ENCODE results near the gene ADAMTSL3. TPM values are rescaled to one million over a fixed set of nuclear protein-coding genes. Genes with fewer than 3 reads are reported as not detected.

ADAMTSL3 gene
- total RNA-seq, 1 donor, result under 0.01 TPM

GRCh38 chr15:83794209-83794608 is 140.3 kb downstream of the ADAMTSL3 start:
- no peak overlapping the region for H3K4me3 ChIP-seq (ENCODE audit: low read depth, low read length)
- no peak for DNase-seq (ENCODE audit: low read depth)
- TF ChIP-seq, protein P1, sequence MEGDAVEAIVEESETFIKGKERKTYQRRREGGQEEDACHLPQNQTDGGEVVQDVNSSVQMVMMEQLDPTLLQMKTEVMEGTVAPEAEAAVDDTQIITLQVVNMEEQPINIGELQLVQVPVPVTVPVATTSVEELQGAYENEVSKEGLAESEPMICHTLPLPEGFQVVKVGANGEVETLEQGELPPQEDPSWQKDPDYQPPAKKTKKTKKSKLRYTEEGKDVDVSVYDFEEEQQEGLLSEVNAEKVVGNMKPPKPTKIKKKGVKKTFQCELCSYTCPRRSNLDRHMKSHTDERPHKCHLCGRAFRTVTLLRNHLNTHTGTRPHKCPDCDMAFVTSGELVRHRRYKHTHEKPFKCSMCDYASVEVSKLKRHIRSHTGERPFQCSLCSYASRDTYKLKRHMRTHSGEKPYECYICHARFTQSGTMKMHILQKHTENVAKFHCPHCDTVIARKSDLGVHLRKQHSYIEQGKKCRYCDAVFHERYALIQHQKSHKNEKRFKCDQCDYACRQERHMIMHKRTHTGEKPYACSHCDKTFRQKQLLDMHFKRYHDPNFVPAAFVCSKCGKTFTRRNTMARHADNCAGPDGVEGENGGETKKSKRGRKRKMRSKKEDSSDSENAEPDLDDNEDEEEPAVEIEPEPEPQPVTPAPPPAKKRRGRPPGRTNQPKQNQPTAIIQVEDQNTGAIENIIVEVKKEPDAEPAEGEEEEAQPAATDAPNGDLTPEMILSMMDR (IDR thresholded peaks at IDR 0.05; ENCODE audit: insufficient read depth, low read depth, low read length), result no peak

GRCh38 chr15:83809345-83809744 is 155.4 kb downstream of the ADAMTSL3 start:
- no peak overlapping the region for H3K4me3 ChIP-seq (ENCODE audit: low read depth, low read length)
- TF ChIP-seq, protein P1 (IDR thresholded peaks at IDR 0.05; ENCODE audit: insufficient read depth, low read depth, low read length), result no peak
- DNase-seq (ENCODE audit: low read depth), result no peak

DNA sequence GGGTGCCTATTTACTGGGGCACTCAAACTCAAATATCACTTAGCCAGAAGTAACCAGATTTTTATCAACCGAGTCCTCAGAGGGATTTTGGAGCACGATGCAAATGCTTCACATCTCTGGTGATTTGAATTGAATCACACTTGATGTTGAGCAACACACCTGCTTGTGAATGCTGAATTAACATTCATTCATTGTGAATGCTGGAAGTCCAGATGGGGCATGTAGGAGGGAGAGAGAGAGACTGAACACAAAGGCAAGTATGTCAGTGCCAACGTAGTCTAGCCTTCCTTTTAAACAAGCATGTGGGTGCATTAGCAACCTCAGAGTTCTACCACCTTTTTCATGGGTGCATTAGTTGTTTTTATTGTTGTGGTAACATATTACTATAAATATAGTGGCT is 156.2 kb downstream of the ADAMTSL3 start:
- TF ChIP-seq, protein P1 (IDR thresholded peaks at IDR 0.05; ENCODE audit: insufficient read depth, low read depth, low read length), result no peak
- no peak overlapping the region for H3K4me3 ChIP-seq (ENCODE audit: low read depth, low read length)
- no peak for DNase-seq (ENCODE audit: low read depth)

DNA sequence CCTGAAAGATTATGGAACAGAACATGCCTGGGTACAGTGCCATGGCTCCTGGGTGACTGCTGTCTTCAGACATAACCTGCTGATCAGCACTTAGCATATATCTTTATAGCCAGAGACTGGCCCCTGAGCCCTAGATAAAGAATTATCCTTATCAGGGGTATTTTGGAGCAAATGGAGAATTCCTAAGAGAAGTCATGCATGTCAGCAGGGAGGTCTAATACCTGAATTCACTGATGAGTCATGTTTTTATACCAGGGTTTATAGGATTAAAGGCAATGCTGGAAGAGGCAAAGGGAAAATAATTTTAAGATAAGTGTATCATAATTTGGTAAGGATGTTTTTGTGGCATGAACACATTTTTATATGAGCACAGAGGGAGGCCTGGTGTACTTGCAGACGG is 159.8 kb downstream of the ADAMTSL3 start:
- TF ChIP-seq, protein P1 (IDR thresholded peaks at IDR 0.05; ENCODE audit: insufficient read depth, low read depth, low read length), result no peak
- no peak overlapping the region for H3K4me3 ChIP-seq (ENCODE audit: low read depth, low read length)
- no peak for DNase-seq (ENCODE audit: low read depth)

DNA sequence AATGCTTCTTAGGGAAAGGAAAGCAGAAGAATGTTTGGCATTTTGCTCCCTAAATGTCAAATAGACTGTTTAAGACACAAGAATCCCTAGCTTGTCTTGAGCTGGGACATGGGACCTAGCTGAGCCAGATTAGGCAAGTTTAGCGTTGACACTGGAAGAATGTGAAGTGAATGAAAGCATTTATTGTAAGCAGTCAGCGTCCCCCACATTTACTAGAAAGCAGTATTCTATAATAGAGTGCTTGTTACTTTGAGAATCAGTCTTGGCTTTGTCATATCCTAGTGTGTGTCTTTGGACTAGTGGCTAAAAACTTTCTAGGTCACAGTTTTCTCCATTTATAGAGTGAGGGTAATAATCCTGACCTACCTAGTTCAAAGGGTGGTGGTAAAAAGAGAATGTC is 161.6 kb downstream of the ADAMTSL3 start:
- TF ChIP-seq, protein P1 (IDR thresholded peaks at IDR 0.05; ENCODE audit: insufficient read depth, low read depth, low read length), result no peak
- DNase-seq (ENCODE audit: low read depth), result no peak
- no peak overlapping the region for H3K4me3 ChIP-seq (ENCODE audit: low read depth, low read length)

GRCh38 chr15:83816124-83816883 is 162.4 kb downstream of the ADAMTSL3 start:
- H3K4me3 ChIP-seq (ENCODE audit: low read depth, low read length), result no peak overlapping the region
- no peak for DNase-seq (ENCODE audit: low read depth)
- TF ChIP-seq, protein P1 (IDR thresholded peaks at IDR 0.05; ENCODE audit: insufficient read depth, low read depth, low read length), result no peak

DNA sequence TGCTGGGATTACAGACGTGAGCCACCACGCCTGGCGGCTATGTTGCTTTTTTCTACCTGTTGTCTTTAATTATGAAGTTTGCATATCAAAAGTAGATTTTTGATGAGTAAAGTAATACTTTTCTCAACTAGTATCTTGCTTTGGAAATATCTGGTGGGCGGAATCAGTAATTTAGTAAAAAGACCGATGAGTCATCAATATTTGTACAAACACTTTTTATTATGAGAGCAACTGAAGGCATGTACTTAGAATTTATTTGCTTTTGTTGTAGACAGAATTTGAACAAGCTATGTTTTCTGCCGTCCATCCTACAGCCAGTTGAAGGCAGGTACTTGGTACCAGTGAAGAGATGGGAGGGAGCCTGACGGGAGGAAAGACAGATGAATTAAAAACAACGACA is 164.7 kb downstream of the ADAMTSL3 start:
- no peak for DNase-seq (ENCODE audit: low read depth)
- no peak overlapping the region for H3K4me3 ChIP-seq (ENCODE audit: low read depth, low read length)
- TF ChIP-seq, protein P1 (IDR thresholded peaks at IDR 0.05; ENCODE audit: insufficient read depth, low read depth, low read length), result no peak

All from fibroblast of villous mesenchyme (primary cell).